HEK293 (cell line): Measurements from ENCODE around the gene SLC30A7.

Experiments
- CTCF ChIA-PET: fragments of 350-600 bp; formaldehyde crosslinking; extraction: SDS; loops from one replicate; lab custom pipeline; 2021; ENCODE audit warnings: antibody characterized with exemption; lab: Yijun Ruan, JAX
- POLR2A ChIA-PET: fragments of 300-600 bp; formaldehyde crosslinking; extraction: SDS; loops from one replicate; lab custom pipeline; 2020; ENCODE audit warnings: antibody characterized with exemption, inconsistent platforms; lab: Yijun Ruan, JAX
- H3K27ac ChIP-seq: fragments of 200-500 bp; sonication (Bioruptor generic); 2 replicates; pipeline ENCODE4 v1.5.1; 2014; ENCODE audit warnings: low read depth, low read length, control low read depth, inconsistent platforms; ENCODE audit errors: extremely low read depth
- H3K36me3 ChIP-seq, 2 experiments: fragments of 200-500 bp in 1 of 2; sonication (Bioruptor generic) in 1 of 2; 1 replicate in 1 of 2; 2 replicates in 1 of 2; pipeline ENCODE4 v1.5.1; 2014 to 2017; ENCODE audit warnings: inconsistent platforms in 2 of 2, low read length in 2 of 2; ENCODE audit not compliant: control insufficient read depth in 2 of 2, insufficient read depth in 1 of 2
- H3K4me1 ChIP-seq: fragments of 200-500 bp; sonication (Bioruptor generic); 2 replicates; pipeline ENCODE4 v1.5.1; 2014; ENCODE audit warnings: mild to moderate bottlenecking, low read length, inconsistent platforms; ENCODE audit not compliant: control insufficient read depth, insufficient read depth
- H3K4me3 ChIP-seq: 2 replicates; pipeline ENCODE4 v1.5.1; 2011; ENCODE audit warnings: low read depth, mild to moderate bottlenecking, control low read depth, low read length, moderate library complexity
- H3K9me3 ChIP-seq: fragments of 200-500 bp; sonication (Bioruptor generic); 2 replicates; pipeline ENCODE4 v1.5.1; 2014; ENCODE audit warnings: low read depth, low read length, inconsistent platforms; ENCODE audit not compliant: control insufficient read depth, insufficient read depth
- FEZF1 ChIP-seq: fragments of 450-650 bp; formaldehyde crosslinking; IDR thresholded peaks from 2 replicates; pipeline ENCODE4 v1.5.1; 2016; ENCODE audit warnings: missing biosample characterization, missing genetic modification characterization
- KLF16 ChIP-seq: fragments of 450-650 bp; formaldehyde crosslinking; IDR thresholded peaks from 2 replicates; pipeline ENCODE4 v1.5.1; 2017; ENCODE audit warnings: missing biosample characterization, missing genetic modification characterization
- KLF7 ChIP-seq: fragments of 450-650 bp; formaldehyde crosslinking; IDR thresholded peaks from 2 replicates; pipeline ENCODE4 v1.5.1; 2016; ENCODE audit warnings: missing biosample characterization, missing genetic modification characterization, borderline replicate concordance
- OSR2 ChIP-seq: fragments of 450-650 bp; formaldehyde crosslinking; IDR thresholded peaks from 2 replicates; pipeline ENCODE4 v1.5.1; 2016; ENCODE audit warnings: missing biosample characterization, missing genetic modification characterization
- REPIN1 ChIP-seq: fragments of 450-650 bp; formaldehyde crosslinking; IDR thresholded peaks from 2 replicates; pipeline ENCODE4 v1.5.1; 2017; ENCODE audit warnings: missing biosample characterization, missing genetic modification characterization, low read depth
- SETDB1 ChIP-seq: IDR thresholded peaks from one replicate; pipeline ENCODE4 v1.6.1; 2017; ENCODE audit warnings: mild to moderate bottlenecking, low read length, moderate library complexity, mixed read lengths; ENCODE audit not compliant: insufficient read length
- SP2 ChIP-seq: fragments of 450-650 bp; formaldehyde crosslinking; IDR thresholded peaks from 2 replicates; pipeline ENCODE4 v1.5.1; 2016; ENCODE audit warnings: missing biosample characterization, missing genetic modification characterization
- TRIM28 ChIP-seq: IDR thresholded peaks from 2 replicates; pipeline ENCODE4 v1.6.1; 2011; ENCODE audit warnings: low read length, control low read depth, borderline replicate concordance
- ZBTB17 ChIP-seq: fragments of 450-650 bp; formaldehyde crosslinking; IDR thresholded peaks from 2 replicates; pipeline ENCODE4 v1.5.1; 2016; ENCODE audit warnings: missing biosample characterization, missing genetic modification characterization
- ZFP69B ChIP-seq: fragments of 450-650 bp; formaldehyde crosslinking; IDR thresholded peaks from 2 replicates; pipeline ENCODE4 v1.5.1; 2016; ENCODE audit warnings: missing biosample characterization, missing genetic modification characterization
- ZIC2 ChIP-seq: fragments of 450-650 bp; formaldehyde crosslinking; IDR thresholded peaks from 2 replicates; pipeline ENCODE4 v1.5.1; 2016; ENCODE audit warnings: missing biosample characterization, missing genetic modification characterization
- ZNF121 ChIP-seq: fragments of 450-650 bp; formaldehyde crosslinking; IDR thresholded peaks from 2 replicates; pipeline ENCODE4 v1.5.1; 2016; ENCODE audit warnings: missing biosample characterization, missing genetic modification characterization
- ZNF132 ChIP-seq: fragments of 450-650 bp; formaldehyde crosslinking; IDR thresholded peaks from 2 replicates; pipeline ENCODE4 v1.5.1; 2017; ENCODE audit warnings: missing biosample characterization, missing genetic modification characterization, borderline replicate concordance
- ZNF155 ChIP-seq: fragments of 450-650 bp; formaldehyde crosslinking; IDR thresholded peaks from 2 replicates; pipeline ENCODE4 v1.5.1; 2016; ENCODE audit warnings: missing biosample characterization, missing genetic modification characterization
- ZNF16 ChIP-seq: fragments of 450-650 bp; formaldehyde crosslinking; IDR thresholded peaks from 2 replicates; pipeline ENCODE4 v1.5.1; 2016; ENCODE audit warnings: low read depth, missing biosample characterization, missing genetic modification characterization
- ZNF184 ChIP-seq: fragments of 450-650 bp; IDR thresholded peaks from 2 replicates; pipeline ENCODE4 v1.5.1; 2018; ENCODE audit warnings: missing biosample characterization, mild to moderate bottlenecking, missing genetic modification characterization
- ZNF311 ChIP-seq: fragments of 450-650 bp; formaldehyde crosslinking; IDR thresholded peaks from 2 replicates; pipeline ENCODE4 v1.5.1; 2017; ENCODE audit warnings: missing biosample characterization, missing genetic modification characterization, borderline replicate concordance
- ZNF366 ChIP-seq: fragments of 450-650 bp; formaldehyde crosslinking; conservative IDR thresholded peaks from 2 replicates; pipeline ENCODE4 v1.5.1; 2016; ENCODE audit warnings: missing biosample characterization, missing genetic modification characterization
- ZNF394 ChIP-seq: fragments of 450-650 bp; formaldehyde crosslinking; IDR thresholded peaks from 2 replicates; pipeline ENCODE4 v1.5.1; 2016; ENCODE audit warnings: missing biosample characterization, missing genetic modification characterization, mild to moderate bottlenecking, moderate library complexity, borderline replicate concordance
- ZNF521 ChIP-seq: fragments of 450-650 bp; formaldehyde crosslinking; IDR thresholded peaks from 2 replicates; pipeline ENCODE4 v1.5.1; 2017; ENCODE audit warnings: missing biosample characterization, mild to moderate bottlenecking, missing genetic modification characterization
- ZNF549 ChIP-seq: fragments of 450-650 bp; IDR thresholded peaks from 2 replicates; pipeline ENCODE4 v1.5.1; 2018; ENCODE audit warnings: missing biosample characterization, missing genetic modification characterization, mild to moderate bottlenecking, inconsistent platforms, moderate library complexity
- ZNF629 ChIP-seq: fragments of 450-650 bp; formaldehyde crosslinking; IDR thresholded peaks from 2 replicates; pipeline ENCODE4 v1.5.1; 2017; ENCODE audit warnings: missing biosample characterization, missing genetic modification characterization
- ZNF677 ChIP-seq: fragments of 450-650 bp; IDR thresholded peaks from 2 replicates; pipeline ENCODE4 v1.5.0; 2018; ENCODE audit warnings: missing biosample characterization, mild to moderate bottlenecking, missing genetic modification characterization, moderate library complexity
- ZNF768 ChIP-seq: fragments of 450-650 bp; formaldehyde crosslinking; IDR thresholded peaks from 2 replicates; pipeline ENCODE4 v1.5.1; 2018; ENCODE audit warnings: missing biosample characterization, mild to moderate bottlenecking, missing genetic modification characterization
- ZNF792 ChIP-seq: fragments of 450-650 bp; formaldehyde crosslinking; IDR thresholded peaks from 2 replicates; pipeline ENCODE4 v1.5.1; 2016; ENCODE audit warnings: missing biosample characterization, missing genetic modification characterization
- ZSCAN30 ChIP-seq: fragments of 450-650 bp; IDR thresholded peaks from 2 replicates; pipeline ENCODE4 v1.5.1; 2018; ENCODE audit warnings: missing biosample characterization, mild to moderate bottlenecking, missing genetic modification characterization, moderate library complexity
- TF ChIP-seq, protein P1 (sequence below): fragments of 450-650 bp; IDR thresholded peaks from 2 replicates; pipeline ENCODE4 v1.5.1; 2018; ENCODE audit warnings: missing biosample characterization, mild to moderate bottlenecking, missing genetic modification characterization
- TF ChIP-seq, protein P2 (sequence below): fragments of 450-650 bp; formaldehyde crosslinking; IDR thresholded peaks from 2 replicates; pipeline ENCODE4 v1.5.1; 2016; ENCODE audit warnings: missing biosample characterization, missing genetic modification characterization
- TF ChIP-seq, protein P3 (sequence below): fragments of 450-650 bp; formaldehyde crosslinking; IDR thresholded peaks from 2 replicates; pipeline ENCODE4 v1.5.1; 2016; ENCODE audit warnings: missing biosample characterization, missing genetic modification characterization
- TF ChIP-seq, protein P4 (sequence below): fragments of 450-650 bp; formaldehyde crosslinking; IDR thresholded peaks from 2 replicates; pipeline ENCODE4 v1.5.1; 2016; ENCODE audit warnings: missing biosample characterization, missing genetic modification characterization

Gene SLC30A7

DNA sequence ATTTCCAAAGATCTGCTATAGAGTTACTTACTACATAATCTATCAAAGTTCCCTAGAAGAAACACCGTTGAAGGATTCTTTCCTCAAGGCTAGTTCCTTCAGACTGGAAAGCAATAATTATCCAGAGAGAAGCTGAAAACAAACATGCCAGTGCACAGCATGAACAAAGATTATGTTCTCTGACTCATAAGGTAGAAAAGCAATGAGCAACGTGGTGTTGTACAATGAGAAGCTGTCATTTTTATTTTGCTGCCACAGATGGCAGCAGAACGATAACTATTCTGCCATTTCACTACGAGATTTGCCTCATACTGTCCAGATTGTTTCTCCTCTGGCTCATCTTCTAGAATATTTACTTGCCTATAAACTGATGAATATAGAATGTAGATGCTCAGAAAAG, 11.9 kb upstream of the SLC30A7 start:
- Histone ChIP-seq H3K4me1 (peaks cover 3% of the 10 kb centered on the region; the same call in 1 of the 2 replicates), H3K4me3 (no peak overlapping the region), H3K9me3 (no peaks in the 10 kb centered on the region), H3K36me3 (peaks cover 0 to 5% of the 10 kb centered on the region in 2 experiments; a peak in 1 of 3 replicates), H3K27ac (no peak overlapping the region)
- CTCF ChIA-PET = interaction anchor here (0.6 kb wide), 1 partner anchor 553 kb away, joined by 3 read pairs; no protein-coding TSS in a partner anchor
- POLR2A ChIA-PET = no interaction called here
- TF ChIP-seq REPIN1 (tag by site-specific recombination) (no peak), ZNF366 (tag by site-specific recombination) (peak; percentile 38; the same call in 1 of the 2 replicates), KLF16 (tag by site-specific recombination) (no peak), OSR2 (tag by site-specific recombination) (no peak), ZSCAN30 (tag by site-specific recombination) (peak; percentile 34; the same call in 1 of the 2 replicates), KLF7 (tag by site-specific recombination) (no peak), SP2 (no peak), ZBTB17 (tag by site-specific recombination) (peak; percentile 55; the same call in 1 of the 2 replicates), SETDB1 (no peak), FEZF1 (peak; percentile 94), ZNF677 (tag by site-specific recombination) (no peak), ZNF768 (tag by site-specific recombination) (no peak), TRIM28 (0 out of 2 replicates have a peak, but pooled peaks have one; percentile 67), ZNF16 (tag by site-specific recombination) (no peak), ZNF629 (tag by site-specific recombination) (peak; percentile 57; the same call in 1 of the 2 replicates), ZNF155 (tag by site-specific recombination) (no peak), ZNF184 (tag by site-specific recombination) (peak; percentile 75; the same call in 1 of the 2 replicates), ZNF792 (tag by site-specific recombination) (no peak), ZNF394 (tag by site-specific recombination) (peak; percentile 90), ZIC2 (peak; percentile 28; the same call in 1 of the 2 replicates), ZNF121 (tag by site-specific recombination) (no peak), ZNF132 (tag by site-specific recombination) (no peak), ZFP69B (tag by site-specific recombination) (no peak), ZNF311 (tag by site-specific recombination) (no peak), ZNF549 (tag by site-specific recombination) (no peak), ZNF521 (tag by site-specific recombination) (no peak)
- TF ChIP-seq, protein P1, sequence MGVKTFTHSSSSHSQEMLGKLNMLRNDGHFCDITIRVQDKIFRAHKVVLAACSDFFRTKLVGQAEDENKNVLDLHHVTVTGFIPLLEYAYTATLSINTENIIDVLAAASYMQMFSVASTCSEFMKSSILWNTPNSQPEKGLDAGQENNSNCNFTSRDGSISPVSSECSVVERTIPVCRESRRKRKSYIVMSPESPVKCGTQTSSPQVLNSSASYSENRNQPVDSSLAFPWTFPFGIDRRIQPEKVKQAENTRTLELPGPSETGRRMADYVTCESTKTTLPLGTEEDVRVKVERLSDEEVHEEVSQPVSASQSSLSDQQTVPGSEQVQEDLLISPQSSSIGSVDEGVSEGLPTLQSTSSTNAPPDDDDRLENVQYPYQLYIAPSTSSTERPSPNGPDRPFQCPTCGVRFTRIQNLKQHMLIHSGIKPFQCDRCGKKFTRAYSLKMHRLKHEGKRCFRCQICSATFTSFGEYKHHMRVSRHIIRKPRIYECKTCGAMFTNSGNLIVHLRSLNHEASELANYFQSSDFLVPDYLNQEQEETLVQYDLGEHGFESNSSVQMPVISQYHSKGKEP (tag by site-specific recombination) = no peak
- TF ChIP-seq, protein P2, sequence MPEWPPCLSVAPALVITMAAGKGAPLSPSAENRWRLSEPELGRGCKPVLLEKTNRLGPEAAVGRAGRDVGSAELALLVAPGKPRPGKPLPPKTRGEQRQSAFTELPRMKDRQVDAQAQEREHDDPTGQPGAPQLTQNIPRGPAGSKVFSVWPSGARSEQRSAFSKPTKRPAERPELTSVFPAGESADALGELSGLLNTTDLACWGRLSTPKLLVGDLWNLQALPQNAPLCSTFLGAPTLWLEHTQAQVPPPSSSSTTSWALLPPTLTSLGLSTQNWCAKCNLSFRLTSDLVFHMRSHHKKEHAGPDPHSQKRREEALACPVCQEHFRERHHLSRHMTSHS (tag by site-specific recombination) = no peak
- TF ChIP-seq, protein P3, sequence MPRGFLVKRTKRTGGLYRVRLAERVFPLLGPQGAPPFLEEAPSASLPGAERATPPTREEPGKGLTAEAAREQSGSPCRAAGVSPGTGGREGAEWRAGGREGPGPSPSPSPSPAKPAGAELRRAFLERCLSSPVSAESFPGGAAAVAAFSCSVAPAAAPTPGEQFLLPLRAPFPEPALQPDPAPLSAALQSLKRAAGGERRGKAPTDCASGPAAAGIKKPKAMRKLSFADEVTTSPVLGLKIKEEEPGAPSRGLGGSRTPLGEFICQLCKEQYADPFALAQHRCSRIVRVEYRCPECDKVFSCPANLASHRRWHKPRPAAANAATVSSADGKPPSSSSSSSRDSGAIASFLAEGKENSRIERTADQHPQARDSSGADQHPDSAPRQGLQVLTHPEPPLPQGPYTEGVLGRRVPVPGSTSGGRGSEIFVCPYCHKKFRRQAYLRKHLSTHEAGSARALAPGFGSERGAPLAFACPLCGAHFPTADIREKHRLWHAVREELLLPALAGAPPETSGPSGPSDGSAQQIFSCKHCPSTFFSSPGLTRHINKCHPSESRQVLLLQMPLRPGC (tag by site-specific recombination) = peak; percentile 87
- TF ChIP-seq, protein P4, sequence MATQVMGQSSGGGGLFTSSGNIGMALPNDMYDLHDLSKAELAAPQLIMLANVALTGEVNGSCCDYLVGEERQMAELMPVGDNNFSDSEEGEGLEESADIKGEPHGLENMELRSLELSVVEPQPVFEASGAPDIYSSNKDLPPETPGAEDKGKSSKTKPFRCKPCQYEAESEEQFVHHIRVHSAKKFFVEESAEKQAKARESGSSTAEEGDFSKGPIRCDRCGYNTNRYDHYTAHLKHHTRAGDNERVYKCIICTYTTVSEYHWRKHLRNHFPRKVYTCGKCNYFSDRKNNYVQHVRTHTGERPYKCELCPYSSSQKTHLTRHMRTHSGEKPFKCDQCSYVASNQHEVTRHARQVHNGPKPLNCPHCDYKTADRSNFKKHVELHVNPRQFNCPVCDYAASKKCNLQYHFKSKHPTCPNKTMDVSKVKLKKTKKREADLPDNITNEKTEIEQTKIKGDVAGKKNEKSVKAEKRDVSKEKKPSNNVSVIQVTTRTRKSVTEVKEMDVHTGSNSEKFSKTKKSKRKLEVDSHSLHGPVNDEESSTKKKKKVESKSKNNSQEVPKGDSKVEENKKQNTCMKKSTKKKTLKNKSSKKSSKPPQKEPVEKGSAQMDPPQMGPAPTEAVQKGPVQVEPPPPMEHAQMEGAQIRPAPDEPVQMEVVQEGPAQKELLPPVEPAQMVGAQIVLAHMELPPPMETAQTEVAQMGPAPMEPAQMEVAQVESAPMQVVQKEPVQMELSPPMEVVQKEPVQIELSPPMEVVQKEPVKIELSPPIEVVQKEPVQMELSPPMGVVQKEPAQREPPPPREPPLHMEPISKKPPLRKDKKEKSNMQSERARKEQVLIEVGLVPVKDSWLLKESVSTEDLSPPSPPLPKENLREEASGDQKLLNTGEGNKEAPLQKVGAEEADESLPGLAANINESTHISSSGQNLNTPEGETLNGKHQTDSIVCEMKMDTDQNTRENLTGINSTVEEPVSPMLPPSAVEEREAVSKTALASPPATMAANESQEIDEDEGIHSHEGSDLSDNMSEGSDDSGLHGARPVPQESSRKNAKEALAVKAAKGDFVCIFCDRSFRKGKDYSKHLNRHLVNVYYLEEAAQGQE (tag by site-specific recombination) = peak; percentile 38; the same call in 1 of the 2 replicates
